Hepatocyte (in vitro differentiated cells): ENCODE data around the gene MAP2K3. TPM values are rescaled to one million over a fixed set of nuclear protein-coding genes. Genes with fewer than 3 reads are reported as not detected.

Source experiments
- DNase-seq: peaks from one replicate; pipeline ENCODE4 v3.0.0-alpha.2; 2016; ENCODE audit warnings: low spot score
- H2AFZ ChIP-seq: fragments of 200-600 bp; sonication (generic); 2 replicates; pipeline ENCODE4 v1.6.0; 2016; ENCODE audit warnings: antibody characterized with exemption, mild to moderate bottlenecking
- H3K27ac ChIP-seq: fragments of 200-600 bp; sonication (generic); 2 replicates; pipeline ENCODE4 v1.5.1; 2016; ENCODE audit warnings: mild to moderate bottlenecking
- H3K27me3 ChIP-seq: fragments of 200-600 bp; sonication (generic); 2 replicates; pipeline ENCODE4 v1.6.1; 2016
- H3K36me3 ChIP-seq: fragments of 200-600 bp; sonication (generic); replicated peaks from 2 replicates; pipeline ENCODE4 v1.5.1; 2016; ENCODE audit warnings: low read depth; ENCODE audit not compliant: insufficient read depth
- H3K4me1 ChIP-seq: fragments of 200-600 bp; sonication (generic); 2 replicates; pipeline ENCODE4 v1.5.1; 2016; ENCODE audit warnings: mild to moderate bottlenecking, moderate library complexity; ENCODE audit not compliant: insufficient read depth
- H3K4me2 ChIP-seq: fragments of 200-600 bp; sonication (generic); 2 replicates; pipeline ENCODE4 v1.6.0; 2016
- H3K4me3 ChIP-seq: fragments of 200-600 bp; sonication (generic); 2 replicates; pipeline ENCODE4 v1.5.1; 2016; ENCODE audit warnings: mild to moderate bottlenecking
- H3K79me2 ChIP-seq: fragments of 200-600 bp; sonication (generic); 2 replicates; pipeline ENCODE4 v1.6.0; 2017; ENCODE audit warnings: mild to moderate bottlenecking
- H3K9me2 ChIP-seq: fragments of 200-600 bp; sonication (generic); replicated peaks from 2 replicates; pipeline ENCODE4 v1.6.0; 2017; ENCODE audit warnings: mild to moderate bottlenecking; ENCODE audit not compliant: insufficient read depth
- H3K9me3 ChIP-seq: fragments of 200-600 bp; sonication (generic); 2 replicates; pipeline ENCODE4 v1.5.1; 2016; ENCODE audit warnings: low read depth, mild to moderate bottlenecking
- H4K20me1 ChIP-seq: fragments of 200-600 bp; sonication (generic); 2 replicates; pipeline ENCODE4 v1.6.0; 2016; ENCODE audit warnings: mild to moderate bottlenecking; ENCODE audit not compliant: insufficient read depth, poor library complexity, severe bottlenecking
- CTCF ChIP-seq: fragments of 200-600 bp; sonication (generic); IDR thresholded peaks from 2 replicates; pipeline ENCODE4 v1.5.1; 2016; ENCODE audit warnings: antibody characterized with exemption, mild to moderate bottlenecking; ENCODE audit not compliant: poor library complexity
- EZH2 ChIP-seq: fragments of 200-600 bp; sonication (generic); IDR thresholded peaks from 2 replicates; pipeline ENCODE4 v1.6.1; 2016; ENCODE audit warnings: antibody characterized with exemption, mild to moderate bottlenecking, borderline replicate concordance
- EZH2phosphoT487 ChIP-seq: fragments of 200-600 bp; sonication (generic); IDR thresholded peaks from one replicate; pipeline ENCODE4 v1.6.1; 2018; ENCODE audit warnings: antibody characterized with exemption, mild to moderate bottlenecking, low read depth, moderate library complexity; ENCODE audit not compliant: unreplicated experiment, severe bottlenecking
- WGBS: methylation state at CpG from one replicate; pipeline ENCODE4 v1.1.6; 2016; ENCODE audit warnings: low lambda C conversion rate; ENCODE audit errors: missing lambda C conversion rate; 5-methylcytosine and 5-hydroxymethylcytosine counted together
- polyA plus RNA-seq: library from polyadenylated mRNA; unstranded; fragments of >200 nt; fragmentation: Nextera tagmentation; extraction: Ambion mirVana; gene quantifications from 2 replicates; pipeline ENCODE4 v1.2.1, GENCODE V29; 2016
- total RNA-seq: library from RNA; depleted of rRNA; stranded (reverse); fragments of >200 nt; gene quantifications from 2 replicates; pipeline ENCODE4 v1.2.3, GENCODE V29; 2014

Gene MAP2K3
- total and polyA plus RNA-seq, 2 experiments from 2014 or later: 21.8 to 62.4 TPM

DNA sequence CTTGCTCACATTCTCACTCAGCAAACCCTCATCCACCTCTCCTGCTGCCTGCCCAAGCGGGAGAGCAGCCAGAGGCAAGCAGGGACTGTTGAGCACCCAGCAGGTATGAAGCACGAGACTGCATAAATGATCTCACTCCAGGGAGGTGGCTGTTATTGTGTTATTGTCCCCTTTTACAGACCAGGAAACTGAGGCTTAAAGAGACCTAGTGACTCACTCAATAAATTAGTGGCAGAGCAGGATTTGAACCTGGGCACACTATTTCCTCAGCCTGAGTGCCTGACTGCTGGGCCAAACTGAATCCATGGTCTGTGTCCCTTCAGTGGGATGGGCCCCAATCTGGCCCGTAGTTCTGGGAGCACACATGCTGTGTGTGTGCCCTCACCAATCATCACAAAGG, 12.3 kb upstream of the MAP2K3 start:
- no peaks in the 10 kb centered on the region for H3K9me3 ChIP-seq
- H4K20me1 ChIP-seq: no peaks in the 10 kb centered on the region
- WGBS: 88% methylated on average over 3 of the region's 3 CpGs
- DNase-seq: no peak
- peaks cover 6% of the 10 kb centered on the region for H3K4me1 ChIP-seq
- H3K27ac ChIP-seq: no peak overlapping the region
- H3K4me3 ChIP-seq: no peak overlapping the region
- H3K4me2 ChIP-seq: no peak overlapping the region
- H3K79me2 ChIP-seq: no peaks in the 10 kb centered on the region
- H3K36me3 ChIP-seq: no peaks in the 10 kb centered on the region
- H3K27me3 ChIP-seq: no peaks in the 10 kb centered on the region
- no peak overlapping the region for H2AFZ ChIP-seq
- TF ChIP-seq CTCF (no peak), EZH2phosphoT487 (no peak), EZH2 (no peak)
- no peaks in the 10 kb centered on the region for H3K9me2 ChIP-seq

GRCh38 chr17:21272881-21273792, 11.4 kb upstream of the MAP2K3 start:
- TF ChIP-seq EZH2 (no peak), CTCF (no peak), EZH2phosphoT487 (no peak)
- no peak overlapping the region for H3K4me3 ChIP-seq
- no peaks in the 10 kb centered on the region for H4K20me1 ChIP-seq
- WGBS: 84% methylated on average over 14 of the region's 14 CpGs
- H3K79me2 ChIP-seq: no peaks in the 10 kb centered on the region
- no peak for DNase-seq
- H3K36me3 ChIP-seq: no peaks in the 10 kb centered on the region
- no peak overlapping the region for H3K27ac ChIP-seq
- no peaks in the 10 kb centered on the region for H3K9me2 ChIP-seq
- no peaks in the 10 kb centered on the region for H3K27me3 ChIP-seq
- no peaks in the 10 kb centered on the region for H3K9me3 ChIP-seq
- H3K4me2 ChIP-seq: no peak overlapping the region
- H3K4me1 ChIP-seq: peaks cover 6% of the 10 kb centered on the region
- H2AFZ ChIP-seq: no peak overlapping the region

DNA sequence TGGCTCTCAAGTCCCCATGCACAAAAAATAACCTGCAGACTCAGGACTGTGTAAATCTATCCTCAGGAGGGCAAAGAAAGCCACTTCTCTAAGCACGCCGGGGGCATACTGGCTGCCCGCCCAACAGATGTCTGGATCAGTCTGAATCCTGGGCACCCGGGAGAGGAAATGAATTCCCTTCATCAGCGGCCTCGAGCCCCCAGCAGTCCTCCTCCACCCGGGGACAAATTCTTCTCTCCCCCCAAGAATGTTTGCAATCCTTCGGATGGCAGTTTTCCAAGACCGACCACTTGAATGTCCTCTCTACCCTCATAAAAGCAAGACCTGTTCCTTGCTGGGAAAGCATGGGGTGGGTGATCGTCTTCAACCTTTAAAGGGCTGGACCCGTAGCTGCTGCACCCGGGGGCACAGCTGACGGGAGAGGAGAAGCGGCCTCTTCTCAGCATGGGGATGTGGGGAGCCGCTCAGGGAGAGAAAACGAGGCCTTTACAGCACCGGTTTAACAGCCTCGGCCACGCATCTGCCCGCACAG, 9.4 kb upstream of the MAP2K3 start:
- Histone ChIP-seq H3K27me3 (no peaks in the 10 kb centered on the region), H3K4me1 (peaks cover 6% of the 10 kb centered on the region), H3K4me3 (peak overlapping the region; percentile 53), H4K20me1 (no peaks in the 10 kb centered on the region), H3K27ac (peak overlapping the region; percentile 30), H3K9me2 (no peaks in the 10 kb centered on the region), H3K9me3 (no peaks in the 10 kb centered on the region), H3K4me2 (peak overlapping the region; percentile 89), H3K79me2 (no peaks in the 10 kb centered on the region), H2AFZ (peak overlapping the region; percentile 94), H3K36me3 (no peaks in the 10 kb centered on the region)
- peak; percentile 22 for DNase-seq
- TF ChIP-seq EZH2: no peak
- no peak for TF ChIP-seq EZH2phosphoT487
- no peak for TF ChIP-seq CTCF
- 29% methylated on average over 20 of the region's 20 CpGs for WGBS
